T-helper 17 cell (primary cell): ENCODE data around the gene CEACAM1. TPM values are rescaled to one million over a fixed set of nuclear protein-coding genes. Genes with fewer than 3 reads are reported as not detected.
"Not testable (repeated sequence)": the region's sequence is repeated elsewhere in the genome, so short reads cannot be mapped to it uniquely, and the experiment has no call there.

Source experiments
- ATAC-seq: fragments of 150-1000 bp; cut with Tn5 transposase; 2 replicates; pipeline ENCODE4 v1.10.0; 2021; ENCODE audit warnings: mild to moderate bottlenecking, moderate library complexity
- DNase-seq, 3 donors: peaks; one replicate each; pipeline versions ENCODE4 v3.0.0 to v3.0.0-alpha.2; 2020 to 2021
- H3K9me3 ChIP-seq: one replicate; pipeline ENCODE4 v1.7.0; 2013; ENCODE audit warnings: low read length, mild to moderate bottlenecking; ENCODE audit not compliant: control insufficient read depth, poor library complexity, severe bottlenecking
- H3K27ac Mint-ChIP-seq: one replicate; pipeline ENCODE4 v1.8.0; 2022; ENCODE audit warnings: mild to moderate bottlenecking, moderate library complexity, mixed read lengths
- H3K27me3 Mint-ChIP-seq: one replicate; pipeline ENCODE4 v1.8.0; 2022; ENCODE audit warnings: mixed read lengths
- H3K36me3 Mint-ChIP-seq: one replicate; pipeline ENCODE4 v1.8.0; 2022; ENCODE audit warnings: low read depth, mixed read lengths
- H3K4me1 Mint-ChIP-seq: one replicate; pipeline ENCODE4 v1.8.0; 2022; ENCODE audit warnings: mild to moderate bottlenecking, mixed read lengths
- H3K4me3 Mint-ChIP-seq: one replicate; pipeline ENCODE4 v1.8.0; 2022; ENCODE audit warnings: mild to moderate bottlenecking, moderate library complexity, mixed read lengths
- total RNA-seq, 4 donors: library from RNA in 2 of 4; stranded (reverse) in 2 of 4; gene quantifications; one replicate each; pipeline ENCODE4 v1.2.3 and lab custom pipeline; 2022 to 2026

Gene CEACAM1
- total RNA-seq, 2 donors from 2014 or later: 5.6 to 10.0 TPM

- no peak for ATAC-seq
- Mint-ChIP-seq H3K4me1 (peaks cover 4% of the 10 kb centered on the region), H3K4me3 (no peak overlapping the region), H3K27me3 (peaks cover 60% of the 10 kb centered on the region), H3K36me3 (peaks cover 8% of the 10 kb centered on the region), H3K27ac (no peak overlapping the region)
- DNase-seq: no peak
- H3K9me3 ChIP-seq: no peaks in the 10 kb centered on the region
Measured at GRCh38 chr19:42555801-42556200, 27.5 kb upstream of the CEACAM1 start.

- no peaks in the 10 kb centered on the region for H3K9me3 ChIP-seq
- H3K4me3 Mint-ChIP-seq: no peak overlapping the region
- DNase-seq: no peak
- H3K36me3 Mint-ChIP-seq: peaks cover 8% of the 10 kb centered on the region
- H3K27me3 Mint-ChIP-seq: peaks cover 55% of the 10 kb centered on the region
- H3K27ac Mint-ChIP-seq: no peak overlapping the region
- no peak for ATAC-seq
- H3K4me1 Mint-ChIP-seq: peaks cover 4% of the 10 kb centered on the region
Measured at GRCh38 chr19:42555317-42555716, 27.0 kb upstream of the CEACAM1 start.

GRCh38 chr19:42554046-42554575 is 25.8 kb upstream of the CEACAM1 start:
- no peaks in the 10 kb centered on the region for H3K9me3 ChIP-seq
- H3K36me3 Mint-ChIP-seq: peaks cover 8% of the 10 kb centered on the region
- no peak for DNase-seq
- H3K27me3 Mint-ChIP-seq: peaks cover 51% of the 10 kb centered on the region
- no peak overlapping the region for H3K4me3 Mint-ChIP-seq
- ATAC-seq: no peak
- H3K27ac Mint-ChIP-seq: no peak overlapping the region
- H3K4me1 Mint-ChIP-seq: peaks cover 3% of the 10 kb centered on the region

- ATAC-seq (no peak), DNase-seq (no peak)
- Mint-ChIP-seq H3K36me3 (peaks cover 8% of the 10 kb centered on the region), H3K4me3 (no peak overlapping the region), H3K4me1 (peaks cover 3% of the 10 kb centered on the region), H3K27me3 (peaks cover 45% of the 10 kb centered on the region), H3K27ac (no peak overlapping the region)
- no peaks in the 10 kb centered on the region for H3K9me3 ChIP-seq
Measured at GRCh38 chr19:42553292-42554045, 25.2 kb upstream of the CEACAM1 start.

DNA sequence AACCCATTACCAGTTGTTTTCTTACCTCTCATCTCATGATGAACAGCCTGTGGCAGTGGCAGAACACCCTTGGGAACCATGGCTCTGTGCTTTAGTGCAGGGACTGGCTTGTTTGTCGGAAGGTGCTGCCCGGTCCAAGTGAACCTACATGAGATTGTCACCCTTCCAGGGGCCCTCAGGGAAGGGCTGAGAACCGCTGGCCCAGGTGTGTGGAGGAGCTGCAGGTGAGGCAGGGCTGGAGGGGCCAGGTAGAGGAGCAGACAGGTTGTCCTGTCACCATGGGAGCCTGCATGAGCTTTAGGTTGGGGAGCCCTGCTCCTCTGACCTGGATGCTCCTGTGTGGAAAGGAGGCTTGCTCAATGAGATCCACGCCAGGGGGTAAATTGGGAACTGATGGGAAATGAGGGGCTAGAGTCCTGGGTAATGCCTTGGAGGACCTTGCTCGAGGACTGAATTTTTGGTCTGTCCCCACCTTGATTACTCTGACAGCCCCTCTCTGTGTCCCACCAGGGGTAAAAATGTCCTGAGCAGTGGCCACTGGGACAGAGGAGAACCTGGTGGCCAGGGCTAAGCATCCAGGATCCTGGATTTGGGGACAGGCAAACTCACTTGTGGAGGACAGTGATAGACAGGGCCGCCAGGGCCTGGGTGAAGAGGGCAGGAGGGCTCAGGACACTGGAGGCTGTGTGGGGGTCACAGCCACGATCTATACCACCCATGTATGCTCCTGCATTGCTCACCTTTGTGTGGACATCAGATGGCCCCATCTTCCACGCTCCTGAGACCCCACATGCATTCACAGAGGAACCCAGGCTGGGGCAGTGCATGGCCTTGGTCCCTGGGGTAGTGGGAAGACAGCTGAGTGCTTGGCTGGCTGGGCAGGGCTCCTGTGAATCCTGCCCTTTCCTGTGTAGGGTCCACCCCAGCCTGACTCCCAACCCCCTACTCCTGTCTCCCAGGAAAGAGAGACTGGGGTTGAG is 24.1 kb upstream of the CEACAM1 start:
- H3K9me3 ChIP-seq: no peaks in the 10 kb centered on the region
- peaks cover 45% of the 10 kb centered on the region for H3K27me3 Mint-ChIP-seq
- ATAC-seq: no peak
- no peak overlapping the region for H3K27ac Mint-ChIP-seq
- no peak for DNase-seq
- peaks cover 3% of the 10 kb centered on the region for H3K4me1 Mint-ChIP-seq
- H3K36me3 Mint-ChIP-seq: peaks cover 8% of the 10 kb centered on the region
- no peak overlapping the region for H3K4me3 Mint-ChIP-seq

- not testable (repeated sequence) for H3K27ac Mint-ChIP-seq, H3K36me3 Mint-ChIP-seq, H3K4me3 Mint-ChIP-seq, H3K9me3 ChIP-seq, ATAC-seq, H3K4me1 Mint-ChIP-seq, DNase-seq
- peaks cover 32% of the 10 kb centered on the region for H3K27me3 Mint-ChIP-seq
Measured at GRCh38 chr19:42550521-42550920, 22.2 kb upstream of the CEACAM1 start.

- not testable (repeated sequence) for H3K4me3 Mint-ChIP-seq, ATAC-seq, H3K9me3 ChIP-seq, H3K36me3 Mint-ChIP-seq, H3K4me1 Mint-ChIP-seq, DNase-seq, H3K27ac Mint-ChIP-seq
- peaks cover 18% of the 10 kb centered on the region for H3K27me3 Mint-ChIP-seq
Measured at GRCh38 chr19:42549067-42549466, 20.8 kb upstream of the CEACAM1 start.

DNA sequence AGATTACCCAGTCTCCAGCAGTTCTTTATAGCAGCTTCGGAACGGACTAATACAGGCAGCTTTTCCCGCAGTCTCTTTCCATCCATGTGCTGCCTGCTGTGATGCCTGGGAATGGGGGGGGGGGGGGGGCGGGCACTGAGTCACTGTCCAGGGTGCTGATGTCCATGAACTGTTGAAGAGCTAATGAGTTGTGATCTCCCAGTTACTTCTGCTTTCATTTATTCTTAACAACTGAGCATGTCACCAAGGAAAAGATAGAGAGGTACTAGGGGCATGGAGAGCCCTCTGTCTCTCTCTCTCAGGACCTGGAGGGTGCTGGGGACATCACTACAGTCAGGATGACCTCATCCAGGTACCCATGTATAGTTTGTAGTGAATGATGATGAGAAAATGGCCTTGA is 20.3 kb upstream of the CEACAM1 start:
- H3K36me3 Mint-ChIP-seq: peaks cover 4% of the 10 kb centered on the region
- no peak for ATAC-seq
- peaks cover 3% of the 10 kb centered on the region for H3K4me1 Mint-ChIP-seq
- H3K27ac Mint-ChIP-seq: no peak overlapping the region
- DNase-seq: no peak
- H3K4me3 Mint-ChIP-seq: no peak overlapping the region
- H3K9me3 ChIP-seq: no peaks in the 10 kb centered on the region
- peaks cover 18% of the 10 kb centered on the region for H3K27me3 Mint-ChIP-seq

- H3K4me1 Mint-ChIP-seq: peaks cover 3% of the 10 kb centered on the region
Measured at GRCh38 chr19:42547929-42548328, 19.6 kb upstream of the CEACAM1 start.

GRCh38 chr19:42546831-42547500 is 18.7 kb upstream of the CEACAM1 start:
- Mint-ChIP-seq H3K36me3 (peaks cover 4% of the 10 kb centered on the region), H3K27ac (no peak overlapping the region), H3K4me1 (peaks cover 3% of the 10 kb centered on the region), H3K4me3 (no peak overlapping the region), H3K27me3 (peaks cover 11% of the 10 kb centered on the region)
- ATAC-seq: no peak
- no peaks in the 10 kb centered on the region for H3K9me3 ChIP-seq
- DNase-seq: no peak

More at GRCh38 chr19:42547929-42548328, 19.6 kb upstream of the CEACAM1 start:
- DNase-seq (no peak), ATAC-seq (no peak)
- Mint-ChIP-seq H3K4me3 (no peak overlapping the region), H3K27ac (no peak overlapping the region), H3K36me3 (peaks cover 4% of the 10 kb centered on the region), H3K27me3 (peaks cover 18% of the 10 kb centered on the region)
- no peaks in the 10 kb centered on the region for H3K9me3 ChIP-seq

- Mint-ChIP-seq H3K4me1 (peaks cover 3% of the 10 kb centered on the region), H3K4me3 (no peak overlapping the region), H3K27ac (no peak overlapping the region), H3K36me3 (peaks cover 2% of the 10 kb centered on the region), H3K27me3 (peaks cover 10% of the 10 kb centered on the region)
- ATAC-seq (no peak), DNase-seq (no peak)
- no peaks in the 10 kb centered on the region for H3K9me3 ChIP-seq
Measured at GRCh38 chr19:42544146-42544545, 15.9 kb upstream of the CEACAM1 start.

GRCh38 chr19:42542791-42543190 is 14.5 kb upstream of the CEACAM1 start:
- peaks cover 12% of the 10 kb centered on the region for H3K27me3 Mint-ChIP-seq
- H3K27ac Mint-ChIP-seq: no peak overlapping the region

More at GRCh38 chr19:42542791-42543190, 14.5 kb upstream of the CEACAM1 start:
- no peak overlapping the region for H3K4me3 Mint-ChIP-seq
- H3K36me3 Mint-ChIP-seq: peaks cover 2% of the 10 kb centered on the region
- DNase-seq (no peak), ATAC-seq (no peak)
- no peaks in the 10 kb centered on the region for H3K9me3 ChIP-seq
- H3K4me1 Mint-ChIP-seq: peaks cover 3% of the 10 kb centered on the region
